ENCODE data around the gene SSR2.
"Not testable (repeated sequence)": the region's sequence is repeated elsewhere in the genome, so short reads cannot be mapped to it uniquely, and the experiment has no call there.

The SSR2 gene

DNA sequence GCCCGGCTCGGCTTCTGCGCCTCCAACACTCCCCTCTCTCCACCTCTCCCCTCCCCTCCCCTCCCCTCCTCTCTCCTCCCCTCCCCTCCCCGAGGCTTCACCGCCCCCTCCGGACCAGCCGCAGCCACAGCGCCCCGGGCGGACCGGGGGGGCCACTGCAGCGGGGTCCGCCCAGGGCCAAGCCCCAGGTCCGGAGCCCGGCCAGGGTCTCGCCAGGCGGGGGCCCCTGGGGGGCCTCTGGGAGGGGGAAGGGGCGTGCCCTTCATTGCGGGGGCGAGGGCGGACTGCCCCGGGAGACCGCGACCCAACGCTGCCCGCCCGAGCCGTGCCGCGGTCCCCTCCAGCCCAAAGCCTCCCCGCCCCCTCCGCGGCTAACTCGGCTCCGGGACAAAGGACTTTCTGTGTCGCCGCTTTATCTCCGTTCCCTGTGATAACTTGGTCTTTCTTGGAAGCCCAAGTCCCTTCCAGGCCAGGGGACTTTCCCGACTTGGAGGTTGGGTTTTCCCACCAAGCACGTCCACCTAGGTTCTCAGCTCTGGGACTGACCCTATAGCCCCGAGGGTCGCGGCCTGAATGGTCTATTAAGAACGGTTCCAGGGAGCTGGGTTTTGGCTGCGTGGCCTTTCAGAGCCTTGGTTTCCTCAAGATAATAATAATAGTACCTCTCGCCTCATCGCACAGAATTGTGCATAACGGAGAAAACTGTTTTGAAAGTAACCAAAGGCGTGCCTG is 33.2 kb upstream of the SSR2 start, which contains the start of gene UBQLN4:
Gene UBQLN4, minus strand, starts transcription at position 31 of the 732 bp plus-strand sequence. CDS start 97 bp downstream, outside the sequence.
- H3K4me3 Mint-ChIP-seq, result peak within 1 kb of the TSS; percentile 91
- H3K27ac Mint-ChIP-seq, result peak within 1 kb of the TSS; percentile 97
- H3K27me3 Mint-ChIP-seq, result no peaks in the 10 kb centered on the region
- H3K9me3 Mint-ChIP-seq, result no peaks in the 10 kb centered on the region
- H3K36me3 Mint-ChIP-seq, result peaks cover 6% of the 10 kb centered on the region
- H3K4me1 Mint-ChIP-seq, result peaks cover 33% of the 10 kb centered on the region

DNA sequence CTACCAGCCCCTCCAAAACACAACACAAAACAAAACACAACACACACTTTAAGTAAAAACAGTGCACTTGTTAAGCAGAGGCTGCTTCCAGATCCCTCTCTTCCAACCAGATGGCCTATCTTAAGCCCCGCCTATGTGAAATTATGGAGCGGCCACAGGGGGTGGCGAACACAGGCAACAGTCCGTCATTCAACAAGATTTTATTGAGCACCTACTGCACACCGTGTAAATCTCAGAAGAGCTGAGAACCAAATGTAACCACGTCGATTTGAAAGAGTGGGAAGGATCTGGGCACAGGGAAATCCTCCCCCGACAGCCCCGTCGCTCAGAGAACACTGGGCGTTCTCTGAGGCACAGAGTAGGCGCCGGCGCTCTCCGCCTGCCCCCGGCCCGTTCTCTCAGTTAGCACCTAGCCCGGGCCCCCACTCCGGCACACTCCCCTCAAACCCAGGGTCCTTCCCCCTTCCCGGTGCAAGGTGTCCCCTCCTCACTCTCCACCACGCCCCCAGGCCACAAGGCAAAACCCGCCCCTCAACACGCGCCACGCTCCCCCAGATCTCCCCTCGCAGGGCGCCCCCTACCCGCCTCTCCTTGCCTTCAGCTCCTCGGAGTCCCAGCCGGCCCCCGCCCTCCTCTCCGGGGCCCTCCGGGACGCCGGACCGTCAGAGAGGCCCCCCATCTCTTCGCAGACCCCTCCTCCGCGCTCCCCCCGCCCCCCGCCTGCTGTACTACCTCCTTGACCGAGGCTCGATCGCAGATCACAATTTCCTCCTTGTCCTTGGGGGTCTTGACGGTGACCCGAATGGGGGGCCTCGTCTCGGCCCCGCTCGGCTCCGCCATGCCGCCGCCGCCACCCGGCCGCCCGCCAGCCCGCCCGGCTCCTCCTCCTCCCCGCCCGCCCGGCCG is 32.4 kb upstream of the SSR2 start:
- H3K36me3 Mint-ChIP-seq, result peaks cover 6% of the 10 kb centered on the region
- no peaks in the 10 kb centered on the region for H3K27me3 Mint-ChIP-seq
- H3K27ac Mint-ChIP-seq, result peak overlapping the region; percentile 85
- peaks cover 33% of the 10 kb centered on the region for H3K4me1 Mint-ChIP-seq
- no peaks in the 10 kb centered on the region for H3K9me3 Mint-ChIP-seq
- H3K4me3 Mint-ChIP-seq, result peak overlapping the region; percentile 90

DNA sequence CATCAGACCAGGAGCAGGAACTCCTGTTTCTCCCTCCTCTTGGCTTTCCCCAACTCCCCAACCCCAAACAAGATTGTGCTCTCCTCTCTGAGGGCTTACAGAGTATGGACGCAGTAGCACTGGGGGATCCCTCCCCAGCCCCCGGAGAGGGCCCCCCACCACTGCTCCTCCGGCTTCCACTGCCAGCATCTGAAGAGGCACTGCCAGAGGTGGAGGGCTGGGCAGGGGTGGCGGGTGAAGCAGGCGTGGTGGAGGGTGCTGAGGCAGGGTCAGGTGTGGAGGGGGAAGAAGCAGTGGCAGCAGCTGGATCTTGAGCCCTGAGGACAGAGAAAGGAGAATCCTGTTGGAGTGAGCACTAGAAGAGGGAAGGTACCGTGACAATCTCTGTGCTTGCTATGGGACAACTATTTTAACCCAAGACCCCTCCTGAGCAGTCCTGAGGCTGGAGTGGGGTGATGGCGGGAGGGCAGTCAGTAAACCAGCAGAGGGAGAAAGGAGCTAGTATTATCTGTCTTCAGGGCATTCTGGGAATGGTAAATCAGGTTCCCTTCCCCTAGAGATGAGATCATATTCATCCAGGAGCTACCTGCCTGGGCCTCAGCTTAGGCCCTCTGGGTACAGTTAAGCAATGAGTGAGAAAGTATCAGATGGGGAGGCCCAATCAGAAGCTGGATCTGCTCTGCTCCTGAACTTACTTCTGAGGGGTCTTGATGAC is 30.4 kb upstream of the SSR2 start:
- Mint-ChIP-seq H3K27me3 (no peaks in the 10 kb centered on the region), H3K4me3 (peak overlapping the region; percentile 36), H3K9me3 (no peaks in the 10 kb centered on the region), H3K4me1 (peaks cover 29% of the 10 kb centered on the region), H3K27ac (no peak overlapping the region), H3K36me3 (peaks cover 6% of the 10 kb centered on the region)

DNA sequence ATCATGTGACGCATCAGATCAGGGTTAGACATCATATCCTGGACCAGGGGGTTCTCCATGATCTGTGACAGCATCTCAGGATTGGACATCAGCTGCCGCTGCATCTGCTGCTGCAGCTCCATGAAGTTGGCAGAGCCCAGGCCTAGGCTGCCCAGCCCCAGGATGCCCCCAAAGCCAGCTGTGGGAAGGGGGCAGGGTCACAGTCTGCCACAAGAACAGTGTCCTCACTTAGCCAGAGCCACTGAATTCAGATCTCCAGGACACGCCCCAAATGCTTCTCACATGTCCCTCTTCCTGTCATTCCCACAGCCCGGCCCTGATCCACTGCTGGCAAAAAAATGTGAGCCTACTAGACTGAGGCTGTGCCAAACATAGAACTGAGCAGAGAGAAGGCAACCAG is 29.6 kb upstream of the SSR2 start:
- Mint-ChIP-seq H3K4me1 (peaks cover 21% of the 10 kb centered on the region), H3K9me3 (no peaks in the 10 kb centered on the region), H3K4me3 (no peak overlapping the region), H3K27ac (no peak overlapping the region), H3K36me3 (peaks cover 6% of the 10 kb centered on the region), H3K27me3 (no peaks in the 10 kb centered on the region)

DNA sequence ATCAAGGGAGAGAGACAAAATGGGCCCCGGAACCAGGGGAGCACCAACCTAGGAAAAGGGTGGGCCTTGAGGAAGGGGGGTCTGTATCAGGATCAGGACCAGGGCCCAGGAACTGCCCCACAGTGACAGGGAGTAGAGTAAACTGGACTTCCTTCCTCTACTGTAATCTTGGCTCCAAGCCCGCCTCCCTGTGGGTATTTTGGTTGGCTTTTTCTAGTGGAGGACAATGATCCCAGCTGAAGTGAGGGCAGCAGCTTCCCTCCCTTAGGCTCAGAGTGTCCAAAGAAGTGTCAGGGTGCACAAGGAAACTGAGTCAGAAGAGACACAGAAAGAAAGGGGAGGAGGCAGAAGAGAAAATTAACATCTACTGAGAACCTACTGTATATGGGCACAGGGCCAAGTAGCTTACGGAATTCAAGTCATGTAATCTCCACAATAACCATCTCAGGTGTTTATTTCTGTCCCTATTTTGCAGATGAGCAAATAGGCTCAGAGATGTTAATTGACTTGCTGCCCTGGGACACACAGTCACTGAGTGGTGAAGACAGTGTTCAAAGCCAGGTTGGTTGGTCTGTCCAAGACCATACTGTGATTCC is 28.0 kb upstream of the SSR2 start:
- no peak overlapping the region for H3K4me3 Mint-ChIP-seq
- H3K4me1 Mint-ChIP-seq, result peaks cover 19% of the 10 kb centered on the region
- no peaks in the 10 kb centered on the region for H3K27me3 Mint-ChIP-seq
- no peaks in the 10 kb centered on the region for H3K9me3 Mint-ChIP-seq
- H3K27ac Mint-ChIP-seq, result no peak overlapping the region
- peaks cover 6% of the 10 kb centered on the region for H3K36me3 Mint-ChIP-seq

DNA sequence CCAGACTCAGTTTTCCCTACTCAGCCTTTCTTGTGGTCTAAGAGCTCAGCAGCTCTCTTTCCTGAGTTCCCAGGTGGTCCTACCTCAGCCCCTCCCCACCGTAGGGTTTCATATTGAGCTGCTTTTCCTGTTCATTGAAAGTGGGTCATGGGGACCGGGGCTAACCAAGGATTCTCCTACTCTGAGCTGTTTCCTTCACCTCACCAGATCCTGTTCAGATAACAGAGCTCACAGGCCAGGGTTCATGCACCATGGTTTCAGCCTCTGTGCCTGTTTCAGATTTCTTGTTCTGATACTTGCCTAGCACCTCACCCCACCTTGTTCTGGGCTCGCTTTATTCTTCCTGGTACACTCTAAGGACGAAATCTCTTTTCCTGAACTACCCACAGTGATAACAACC is 24.3 kb upstream of the SSR2 start:
- Mint-ChIP-seq H3K9me3 (no peaks in the 10 kb centered on the region), H3K4me3 (no peak overlapping the region), H3K27me3 (no peaks in the 10 kb centered on the region), H3K36me3 (peaks cover 14% of the 10 kb centered on the region), H3K27ac (no peak overlapping the region), H3K4me1 (peaks cover 5% of the 10 kb centered on the region)

DNA sequence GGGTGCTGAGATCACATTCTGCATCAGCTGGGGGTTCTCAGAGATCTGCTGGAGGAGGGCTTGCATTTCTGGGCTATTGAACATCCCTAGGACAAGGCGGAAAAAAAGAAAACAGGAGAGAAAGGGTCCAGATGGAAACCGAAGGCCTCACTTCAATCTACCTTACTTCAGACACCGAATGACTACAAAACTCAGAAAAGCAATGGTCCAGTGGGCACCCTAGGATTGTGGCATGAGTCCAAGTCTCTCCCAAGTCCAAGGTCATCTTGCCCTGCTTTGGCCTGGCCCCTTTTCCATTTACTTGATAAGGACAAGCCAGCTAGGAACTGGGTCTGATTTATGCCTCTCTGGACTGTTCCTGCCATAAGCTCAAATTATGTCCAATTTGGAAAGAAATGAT is 22.1 kb upstream of the SSR2 start:
- Mint-ChIP-seq H3K27me3 (no peaks in the 10 kb centered on the region), H3K27ac (no peak overlapping the region), H3K4me1 (no peaks in the 10 kb centered on the region), H3K4me3 (no peak overlapping the region), H3K36me3 (peaks cover 8% of the 10 kb centered on the region), H3K9me3 (no peaks in the 10 kb centered on the region)

DNA sequence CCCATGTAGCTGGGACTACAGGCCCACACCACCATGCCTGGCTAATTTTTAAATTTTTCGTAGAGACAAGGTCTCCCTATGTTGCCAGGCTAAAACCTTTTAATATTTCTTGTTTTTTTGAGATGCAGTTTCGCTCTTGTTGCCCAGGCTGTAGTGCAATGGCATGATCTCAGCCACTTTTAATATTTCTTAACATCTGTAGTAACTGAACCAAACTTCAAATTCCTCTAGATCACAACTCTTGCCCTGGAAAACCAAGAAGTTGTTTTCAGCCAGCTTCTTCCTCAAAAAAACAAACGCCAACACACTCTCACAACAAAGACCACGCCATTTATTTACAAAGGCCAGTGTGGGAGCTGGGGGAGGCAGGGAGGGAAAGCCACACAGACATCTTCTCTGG is 14.2 kb upstream of the SSR2 start:
- H3K36me3 Mint-ChIP-seq, H3K27me3 Mint-ChIP-seq, H3K9me3 Mint-ChIP-seq, H3K4me1 Mint-ChIP-seq, H3K27ac Mint-ChIP-seq, H3K4me3 Mint-ChIP-seq: not testable (repeated sequence)

DNA sequence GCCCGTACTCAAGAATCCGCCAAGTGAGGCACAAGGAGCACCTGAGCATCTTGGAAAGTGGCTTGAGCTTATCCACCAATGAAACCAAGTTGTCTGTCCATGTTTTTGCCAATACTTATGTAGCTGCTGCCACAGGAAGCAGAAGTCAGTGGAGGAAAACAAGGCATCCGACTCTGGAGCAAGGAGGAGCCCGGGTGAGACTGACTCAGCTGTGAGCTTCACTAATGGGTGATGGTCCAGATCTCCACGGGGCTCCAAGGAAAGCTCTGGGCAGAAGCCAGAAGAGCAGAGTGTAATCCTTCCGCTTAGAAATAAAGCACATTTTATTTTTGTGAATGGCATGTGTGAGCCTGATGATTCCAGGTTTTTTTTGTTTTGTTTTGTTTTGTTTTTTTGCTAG is 12.3 kb upstream of the SSR2 start:
- Mint-ChIP-seq H3K9me3 (no peaks in the 10 kb centered on the region), H3K27me3 (no peaks in the 10 kb centered on the region), H3K4me1 (no peaks in the 10 kb centered on the region), H3K4me3 (no peak overlapping the region), H3K27ac (no peak overlapping the region), H3K36me3 (peaks cover 4% of the 10 kb centered on the region)

DNA sequence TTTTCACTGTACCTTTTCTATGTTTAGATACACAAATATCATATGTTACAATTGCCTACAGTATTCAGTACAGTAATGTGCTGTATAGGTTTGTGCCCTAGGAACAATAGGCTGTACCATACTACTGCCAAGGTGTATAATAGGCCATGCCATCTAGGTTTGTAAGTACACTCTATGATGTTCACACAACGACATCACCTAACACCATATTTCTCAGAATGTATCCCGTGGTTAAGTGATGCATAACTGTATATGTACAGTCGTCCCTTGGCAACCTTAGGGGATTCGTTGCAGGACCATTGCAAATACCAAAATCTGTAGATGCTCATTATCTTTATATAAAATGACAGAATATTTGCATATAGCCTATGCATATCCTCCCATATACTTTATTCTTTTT is 5.8 kb upstream of the SSR2 start:
- no peaks in the 10 kb centered on the region for H3K27me3 Mint-ChIP-seq
- no peak overlapping the region for H3K4me3 Mint-ChIP-seq
- peaks cover 8% of the 10 kb centered on the region for H3K4me1 Mint-ChIP-seq
- H3K27ac Mint-ChIP-seq, result no peak overlapping the region
- no peaks in the 10 kb centered on the region for H3K36me3 Mint-ChIP-seq
- no peaks in the 10 kb centered on the region for H3K9me3 Mint-ChIP-seq

DNA sequence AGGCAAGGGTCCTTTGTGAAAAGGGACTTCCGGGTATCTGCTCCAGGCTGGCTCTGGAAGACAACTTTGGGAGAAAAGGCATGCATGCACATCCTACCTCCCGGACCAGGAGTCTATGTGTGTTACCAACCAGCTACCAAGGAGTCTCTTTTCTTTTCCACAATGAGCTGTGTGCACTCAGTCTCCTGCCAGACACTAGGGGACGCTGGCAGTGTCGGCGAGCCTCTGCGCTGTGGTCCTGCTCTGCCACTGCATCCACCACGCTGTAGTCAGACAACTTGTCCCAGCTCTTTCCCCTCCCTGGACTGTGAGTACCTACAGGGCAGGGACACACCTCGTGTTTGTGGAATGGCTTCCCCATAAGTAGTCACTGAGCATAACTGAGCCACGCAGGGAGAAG is 5.1 kb upstream of the SSR2 start:
- H3K36me3 Mint-ChIP-seq, result no peaks in the 10 kb centered on the region
- peaks cover 12% of the 10 kb centered on the region for H3K4me1 Mint-ChIP-seq
- H3K9me3 Mint-ChIP-seq, result no peaks in the 10 kb centered on the region
- no peak overlapping the region for H3K4me3 Mint-ChIP-seq
- H3K27me3 Mint-ChIP-seq, result no peaks in the 10 kb centered on the region
- H3K27ac Mint-ChIP-seq, result no peak overlapping the region

DNA sequence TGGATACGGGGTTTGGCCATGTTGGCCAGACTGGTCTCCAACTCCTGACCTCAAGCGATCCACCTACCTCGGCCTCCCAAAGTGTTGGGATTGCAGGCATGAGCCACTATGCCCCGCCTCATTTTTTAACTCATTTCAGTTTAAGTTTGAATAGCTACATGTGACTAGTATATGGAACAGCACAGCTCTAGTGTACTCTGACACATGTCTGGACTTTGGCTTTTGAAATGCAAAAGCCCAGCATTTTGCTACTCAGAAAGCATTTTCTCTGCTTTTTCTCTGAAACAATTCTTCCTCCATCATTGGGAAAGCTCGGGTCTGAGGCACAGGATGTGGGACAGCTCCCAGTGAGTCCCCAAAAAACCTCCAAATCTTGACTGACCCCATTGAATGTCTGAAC is 4.0 kb upstream of the SSR2 start:
- peaks cover 5% of the 10 kb centered on the region for H3K36me3 Mint-ChIP-seq
- no peaks in the 10 kb centered on the region for H3K9me3 Mint-ChIP-seq
- no peak overlapping the region for H3K4me3 Mint-ChIP-seq
- no peak overlapping the region for H3K27ac Mint-ChIP-seq
- H3K4me1 Mint-ChIP-seq, result peaks cover 21% of the 10 kb centered on the region
- no peaks in the 10 kb centered on the region for H3K27me3 Mint-ChIP-seq

DNA sequence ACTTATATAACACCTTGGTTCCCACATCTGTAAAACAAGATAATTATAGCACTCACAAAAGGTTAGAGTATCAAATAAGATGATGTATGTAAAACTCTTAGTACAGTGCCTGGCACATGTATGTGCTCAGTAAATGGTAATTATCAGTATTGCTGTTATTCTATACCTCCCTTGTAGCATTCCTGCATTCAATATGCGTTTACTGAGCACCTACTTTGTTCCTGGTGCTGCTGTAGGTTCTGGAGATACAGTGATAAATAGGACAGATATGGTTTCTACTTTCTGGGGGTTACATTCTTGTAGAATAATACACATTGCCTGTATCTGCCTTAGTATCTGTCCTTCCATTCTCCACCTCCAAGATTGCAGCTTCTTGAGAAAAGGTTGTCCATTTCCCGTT is 1.2 kb upstream of the SSR2 start:
- H3K27me3 Mint-ChIP-seq, result no peaks in the 10 kb centered on the region
- no peaks in the 10 kb centered on the region for H3K9me3 Mint-ChIP-seq
- H3K27ac Mint-ChIP-seq, result peak overlapping the region; percentile 26
- peaks cover 35% of the 10 kb centered on the region for H3K4me1 Mint-ChIP-seq
- H3K4me3 Mint-ChIP-seq, result peak overlapping the region; percentile 53
- peaks cover 12% of the 10 kb centered on the region for H3K36me3 Mint-ChIP-seq

DNA sequence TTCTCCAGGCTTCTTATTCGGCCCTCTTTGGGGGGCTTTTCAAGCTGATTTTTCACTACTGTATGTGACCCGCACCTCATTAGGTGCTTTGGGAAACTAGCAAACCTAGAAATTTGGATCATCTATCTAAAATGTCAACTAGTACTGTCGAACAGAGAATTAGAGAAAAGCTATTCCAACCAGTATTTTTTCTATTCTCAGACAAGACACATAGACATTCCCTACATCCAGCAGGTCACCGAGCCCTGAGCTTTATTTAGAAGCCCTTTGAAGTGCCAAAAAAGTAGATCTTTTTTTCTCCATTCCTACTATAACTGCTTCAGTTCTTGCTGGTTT is 310 bp upstream of the SSR2 start:
- Mint-ChIP-seq H3K4me1 (peaks cover 39% of the 10 kb centered on the region), H3K27me3 (no peaks in the 10 kb centered on the region), H3K4me3 (peak overlapping the region; percentile 94), H3K9me3 (no peaks in the 10 kb centered on the region), H3K36me3 (peaks cover 15% of the 10 kb centered on the region), H3K27ac (peak overlapping the region; percentile 91)

DNA sequence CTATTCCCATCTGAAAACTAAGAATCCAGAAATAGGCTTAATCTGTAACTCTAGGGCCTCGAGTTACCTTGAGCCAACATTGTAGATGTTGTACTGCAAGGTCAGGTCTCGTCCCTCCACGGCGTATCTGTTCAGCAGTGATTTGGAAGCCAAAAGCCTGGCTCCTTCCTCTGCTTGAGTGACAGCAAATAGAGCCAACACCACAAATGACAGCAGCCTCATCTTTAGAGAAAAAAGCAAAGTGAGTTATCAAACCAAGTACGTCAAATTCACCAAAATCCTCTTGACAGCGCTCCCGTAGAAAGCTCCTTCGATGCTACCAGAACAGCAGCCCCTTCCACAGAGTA is 832 bp downstream of the SSR2 start:
- Mint-ChIP-seq H3K9me3 (no peaks in the 10 kb centered on the region), H3K4me1 (peaks cover 36% of the 10 kb centered on the region), H3K36me3 (peaks cover 15% of the 10 kb centered on the region)

More for the DNA sequence above, 832 bp downstream of the SSR2 start:
- Mint-ChIP-seq H3K27ac (peak overlapping the region; percentile 19), H3K4me3 (peak overlapping the region; percentile 94), H3K27me3 (no peaks in the 10 kb centered on the region)

Measured in activated naive CD4-positive, alpha-beta T cell treated with anti-CD3 and anti-CD28 coated beads, Interleukin-2, amount 50 U/mL, for 24 hours (primary cell).